HL-60/S4 treated with phorbol 12-myristate 13-acetate at 8.2 ng/mL for 4 days and 3 days (cell line): ENCODE measurements around the gene DNAJB12.
"Not testable (repeated sequence)": the region's sequence is repeated elsewhere in the genome, so short reads cannot be mapped to it uniquely, and the experiment has no call there.

Experiments
- in situ Hi-C: fragments of 300-500 bp; cut with MboI; formaldehyde crosslinking; loops from 2 replicates; pipeline ENCODE4 v1.15.0; 2022; ENCODE audit warnings: low sequenced_read_pairs

DNAJB12 gene

GRCh38 chr10:72354356-72355213 is at the start of gene DNAJB12:
Gene DNAJB12 (minus strand): TSS chr10:72354919. CDS start chr10:72354897, 22 bp downstream.
- in situ Hi-C loops = no loop called here

GRCh38 chr10:72395581-72395980 is 40.9 kb upstream of the DNAJB12 start:
- in situ Hi-C loops = not testable (repeated sequence)

GRCh38 chr10:72392571-72392970 is 37.9 kb upstream of the DNAJB12 start:
- in situ Hi-C loops = no loop called here

GRCh38 chr10:72390764-72391163 is 36.0 kb upstream of the DNAJB12 start:
- in situ Hi-C loops = no loop called here

GRCh38 chr10:72389716-72390115 is 35.0 kb upstream of the DNAJB12 start:
- in situ Hi-C loops = no loop called here

- in situ Hi-C loops = no loop called here
Measured at GRCh38 chr10:72389014-72389413, 34.3 kb upstream of the DNAJB12 start.

GRCh38 chr10:72388062-72388461 is 33.3 kb upstream of the DNAJB12 start:
- in situ Hi-C loops = no loop called here

GRCh38 chr10:72386916-72387586 is 32.3 kb upstream of the DNAJB12 start:
- in situ Hi-C loops = no loop called here

GRCh38 chr10:72385724-72386123 is 31.0 kb upstream of the DNAJB12 start:
- in situ Hi-C loops = no loop called here

- in situ Hi-C loops = not testable (repeated sequence)
Measured at GRCh38 chr10:72384982-72385381, 30.3 kb upstream of the DNAJB12 start.

GRCh38 chr10:72379776-72380175 is 25.1 kb upstream of the DNAJB12 start:
- in situ Hi-C loops = no loop called here

GRCh38 chr10:72379062-72379461 is 24.3 kb upstream of the DNAJB12 start:
- in situ Hi-C loops = no loop called here

GRCh38 chr10:72375585-72375984 is 20.9 kb upstream of the DNAJB12 start:
- in situ Hi-C loops = no loop called here

GRCh38 chr10:72375173-72375572 is 20.5 kb upstream of the DNAJB12 start:
- in situ Hi-C loops = no loop called here

- in situ Hi-C loops = no loop called here
Measured at GRCh38 chr10:72370201-72370722, 15.5 kb upstream of the DNAJB12 start.

GRCh38 chr10:72367301-72367960 is 12.7 kb upstream of the DNAJB12 start:
- in situ Hi-C loops = loop anchor here (10.0 kb wide), 1 partner anchor 467 kb away; no protein-coding TSS in a partner anchor

GRCh38 chr10:72365106-72365895 is 10.6 kb upstream of the DNAJB12 start:
- in situ Hi-C loops = loop anchor here (10.0 kb wide), 1 partner anchor 470 kb away; no protein-coding TSS in a partner anchor

- in situ Hi-C loops = loop anchor here (10.0 kb wide), 1 partner anchor 470 kb away; no protein-coding TSS in a partner anchor
Measured at GRCh38 chr10:72364239-72364777, 9.6 kb upstream of the DNAJB12 start.

- in situ Hi-C loops = no loop called here
Measured at GRCh38 chr10:72356987-72357386, 2.3 kb upstream of the DNAJB12 start.

GRCh38 chr10:72356115-72356514 is 1.4 kb upstream of the DNAJB12 start:
- in situ Hi-C loops = no loop called here
